Activated CD4-positive, alpha-beta memory T cell treated with anti-CD3 and anti-CD28 coated beads for 36 hours (primary cell): ENCODE measurements around the gene UCKL1. TPM values are rescaled to one million over a fixed set of nuclear protein-coding genes. Genes with fewer than 3 reads are reported as not detected.
"Not testable (repeated sequence)": the region's sequence is repeated elsewhere in the genome, so short reads cannot be mapped to it uniquely, and the experiment has no call there.

Source experiments
- CTCF ChIA-PET: fragments of 350-600 bp; sonication (Branson Sonifier 250); formaldehyde crosslinking; loops from one replicate; lab custom pipeline; 2021; ENCODE audit warnings: antibody characterized with exemption, inconsistent platforms; lab: Charles Lee
- POLR2A ChIA-PET: fragments of 350-600 bp; sonication (Branson Sonifier 250); formaldehyde crosslinking; loops from one replicate; lab custom pipeline; 2021; ENCODE audit warnings: antibody characterized with exemption; lab: Charles Lee
- DNase-seq: peaks from one replicate; pipeline ENCODE4 v3.0.0-alpha.2; 2020
- H3K27ac Mint-ChIP-seq: one replicate; pipeline ENCODE4 v1.8.0; 2021; ENCODE audit warnings: mixed read lengths
- H3K27me3 Mint-ChIP-seq: one replicate; pipeline ENCODE4 v1.8.0; 2021; ENCODE audit warnings: mixed read lengths
- H3K36me3 Mint-ChIP-seq: one replicate; pipeline ENCODE4 v1.8.0; 2021; ENCODE audit warnings: mixed read lengths
- H3K4me1 Mint-ChIP-seq: one replicate; pipeline ENCODE4 v1.8.0; 2021; ENCODE audit warnings: low read depth, mixed read lengths
- H3K4me3 Mint-ChIP-seq: one replicate; pipeline ENCODE4 v1.8.0; 2021; ENCODE audit warnings: mild to moderate bottlenecking, mixed read lengths
- H3K9me3 Mint-ChIP-seq: one replicate; pipeline ENCODE4 v1.8.0; 2021; ENCODE audit warnings: mixed read lengths
- intact Hi-C: fragments of 100-400 bp; cut with micrococcal nuclease; formaldehyde crosslinking; loops from one replicate; pipeline ENCODE4 v1.15.1; 2023
- total RNA-seq, 2 experiments: library from RNA; stranded (reverse); gene quantifications; one replicate each; pipeline ENCODE4 v1.2.3, GENCODE V29; 2021

The UCKL1 gene
- total RNA-seq, 2 experiments from 2014 or later: 26.6 to 29.6 TPM

DNA sequence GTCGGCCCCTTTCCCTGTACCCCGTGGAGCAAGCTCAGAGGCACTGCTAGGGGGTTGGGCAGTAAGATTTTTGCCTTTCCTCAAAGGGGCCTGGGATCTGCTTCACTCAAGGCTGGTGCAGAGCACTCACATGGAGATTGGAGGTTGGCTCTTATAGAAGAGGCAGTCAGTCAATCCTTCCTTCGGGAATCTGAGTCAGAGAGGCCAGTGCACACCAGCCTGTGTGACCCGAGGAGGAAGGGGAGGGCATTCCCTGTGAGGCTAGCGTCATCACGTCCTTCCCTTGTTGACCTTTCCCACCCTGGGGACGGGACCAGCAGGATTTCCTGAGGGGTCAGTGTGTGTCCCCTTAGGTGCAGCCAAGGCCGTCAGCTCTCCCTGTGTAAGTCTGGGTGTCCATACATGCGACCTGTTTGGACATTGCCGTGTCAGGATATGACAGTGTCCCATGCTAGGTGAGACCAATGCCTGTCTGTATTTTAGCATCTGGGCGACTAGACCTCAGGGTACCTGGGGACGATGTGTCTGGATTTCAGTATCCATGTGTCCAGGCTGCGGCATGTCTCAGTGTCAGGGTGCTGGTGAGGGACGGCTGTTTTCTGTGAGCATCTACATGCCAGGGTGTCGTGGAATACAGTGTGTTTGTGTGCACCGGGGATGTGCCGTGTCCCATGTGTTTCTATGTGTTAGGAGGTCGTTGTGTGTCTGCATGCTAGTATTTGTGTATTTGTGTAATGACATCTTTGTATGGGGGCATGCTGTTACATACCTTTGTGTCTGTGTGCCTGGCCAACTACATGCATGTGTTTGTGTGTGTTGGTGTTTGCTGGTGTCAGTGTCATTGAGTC, 16.3 kb upstream of the UCKL1 start:
- CTCF ChIA-PET: interaction anchor here (0.9 to 2.8 kb wide), 7 partner anchors 11 to 476 kb away, joined by 3 to 18 read pairs (median 5); partner anchors contain the start of genes PTK6 and TPD52L2
- Mint-ChIP-seq H3K27me3 (no peaks in the 10 kb centered on the region), H3K4me1 (peaks cover 34% of the 10 kb centered on the region), H3K9me3 (no peaks in the 10 kb centered on the region), H3K4me3 (no peak overlapping the region), H3K27ac (no peak overlapping the region), H3K36me3 (peaks cover 25% of the 10 kb centered on the region)
- intact Hi-C loops: loop anchor here (5.0 to 10.0 kb wide), 3 partner anchors 185 to 338 kb away; partner anchors contain the start of genes LIME1 and SLC2A4RG
- DNase-seq: no peak
- POLR2A ChIA-PET: no interaction called here

DNA sequence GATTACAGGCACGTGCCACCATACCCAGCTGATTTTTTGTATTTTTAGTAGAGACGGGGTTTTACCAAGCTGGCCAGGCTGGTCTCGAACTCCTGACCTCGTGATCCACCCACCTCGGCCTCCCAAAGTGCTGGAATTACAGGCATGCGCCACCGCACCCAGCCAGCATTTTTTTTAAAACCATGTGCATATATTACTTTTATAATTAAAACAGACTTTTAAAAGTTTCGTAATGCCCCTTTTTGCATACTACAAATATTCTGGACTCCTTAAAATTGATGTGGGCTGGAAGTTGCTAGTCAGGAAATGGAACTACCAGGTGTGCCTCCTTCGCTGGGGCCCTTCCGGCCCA, 15.7 kb upstream of the UCKL1 start:
- H3K9me3 Mint-ChIP-seq, H3K27me3 Mint-ChIP-seq, H3K4me3 Mint-ChIP-seq, DNase-seq, POLR2A ChIA-PET, H3K27ac Mint-ChIP-seq: not testable (repeated sequence)
- Mint-ChIP-seq H3K4me1 (peaks cover 28% of the 10 kb centered on the region), H3K36me3 (peaks cover 20% of the 10 kb centered on the region)
- CTCF ChIA-PET: interaction anchor here (0.7 kb wide), 1 partner anchor 90 kb away, joined by 3 read pairs; no protein-coding TSS in a partner anchor
- intact Hi-C loops: loop anchor here (5.0 to 10.0 kb wide), 3 partner anchors 185 to 337 kb away; partner anchors contain the start of genes LIME1 and SLC2A4RG

DNA sequence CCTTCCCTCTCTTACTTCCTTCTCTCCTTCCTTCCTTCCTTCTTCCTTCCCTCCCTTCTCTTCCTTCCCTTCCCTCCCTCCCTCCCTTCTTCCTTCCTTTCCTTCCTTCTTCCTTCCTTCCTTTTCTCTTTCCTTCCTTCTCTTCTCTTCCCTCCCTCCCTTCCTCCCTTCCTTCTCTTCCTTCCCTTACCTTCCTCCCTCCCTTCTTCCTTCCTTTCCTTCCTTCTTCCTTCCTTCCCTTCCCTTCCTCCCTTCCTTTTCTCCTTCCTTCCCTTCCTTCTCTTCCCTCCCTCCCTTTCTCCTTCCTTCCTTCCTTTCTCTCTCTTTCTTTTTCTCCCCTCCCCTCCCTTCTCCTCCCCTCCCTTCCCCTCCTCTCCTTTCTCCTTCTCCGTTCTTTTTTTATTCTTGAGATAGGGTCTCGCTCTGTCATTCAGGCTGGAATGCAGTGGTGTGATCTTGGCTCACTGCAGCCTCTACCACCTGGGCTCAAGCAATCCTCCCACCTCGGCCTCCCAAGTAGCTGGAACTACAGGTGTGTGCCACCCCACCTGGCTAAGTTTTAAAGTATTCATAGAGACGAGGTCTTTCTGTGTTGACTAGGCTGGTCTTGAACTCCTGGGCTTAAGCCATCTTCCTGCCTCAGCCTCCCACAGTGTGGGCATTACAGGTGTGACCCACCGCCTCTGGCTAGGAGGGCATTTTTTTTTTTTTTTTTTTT, 14.7 kb upstream of the UCKL1 start:
- Mint-ChIP-seq H3K4me1 (peaks cover 17% of the 10 kb centered on the region), H3K27ac (no peak overlapping the region), H3K27me3 (no peaks in the 10 kb centered on the region), H3K4me3 (peak overlapping the region; percentile 65), H3K36me3 (peaks cover 12% of the 10 kb centered on the region), H3K9me3 (no peaks in the 10 kb centered on the region)
- POLR2A ChIA-PET: no interaction called here
- intact Hi-C loops: loop anchor here (5.0 to 10.0 kb wide), 3 partner anchors 184 to 336 kb away; partner anchors contain the start of genes LIME1 and SLC2A4RG
- CTCF ChIA-PET: interaction anchor here (0.6 to 1.0 kb wide), 2 partner anchors 66 to 433 kb away, joined by 3 read pairs; no protein-coding TSS in a partner anchor
- no peak for DNase-seq

DNA sequence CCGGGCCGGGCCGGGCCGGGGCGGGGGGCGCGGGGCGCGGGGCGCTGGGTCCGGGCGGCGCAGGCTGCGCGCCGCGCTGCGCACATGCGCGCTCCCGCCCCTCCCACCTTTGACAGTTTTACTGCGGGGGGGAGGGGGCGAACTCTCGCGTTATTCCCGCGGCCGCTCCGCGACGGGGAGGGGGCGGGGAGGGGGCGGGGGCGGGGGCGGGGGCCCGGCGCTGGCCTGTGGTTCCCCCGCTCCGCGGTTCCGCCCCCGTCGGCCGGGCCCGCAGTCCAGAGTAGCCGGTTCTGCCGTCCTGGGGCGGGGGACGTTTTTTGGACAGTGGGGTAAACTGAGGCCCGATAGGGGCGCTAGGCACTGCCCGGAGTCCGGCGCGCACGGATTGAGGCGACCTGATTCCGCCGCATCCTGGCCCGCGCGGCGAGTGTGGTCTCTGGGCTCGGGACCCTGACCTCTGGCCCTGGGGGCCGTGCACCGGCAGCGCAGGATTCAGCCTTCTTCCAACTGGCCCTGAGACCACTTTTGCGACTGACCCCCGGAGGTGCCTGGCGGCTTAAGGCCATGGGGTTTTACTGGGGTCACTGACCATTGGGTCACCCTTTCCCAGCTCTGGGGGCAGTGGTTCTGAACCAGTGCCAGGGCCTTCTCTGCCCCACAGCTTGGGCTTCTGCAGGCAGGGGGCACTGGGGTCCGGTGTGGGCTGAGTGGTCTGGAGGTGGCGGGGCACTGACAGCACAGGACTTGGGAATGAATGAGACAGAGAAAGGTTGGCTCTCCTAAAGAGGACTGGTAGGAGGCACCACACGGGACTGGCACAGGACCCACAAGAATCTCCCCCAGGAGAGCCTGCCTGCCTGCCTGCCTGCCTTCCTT, 13.9 kb upstream of the UCKL1 start, which contains the start of gene ZNF512B:
Gene ZNF512B (minus strand): TSS at position 93 of the 876 bp plus-strand sequence. CDS start 1,980 bp downstream, outside the sequence.
- Mint-ChIP-seq H3K36me3 (peaks cover 12% of the 10 kb centered on the region), H3K9me3 (no peaks in the 10 kb centered on the region), H3K27me3 (no peaks in the 10 kb centered on the region), H3K27ac (peak within 1 kb of the TSS; percentile 78), H3K4me1 (peaks cover 17% of the 10 kb centered on the region), H3K4me3 (peak within 1 kb of the TSS; percentile 81)
- peak; percentile 67 for DNase-seq
- intact Hi-C loops: loop anchor here (5.0 to 10.0 kb wide), 3 partner anchors 183 to 335 kb away; partner anchors contain the start of genes LIME1 and SLC2A4RG
- ChIA-PET POLR2A (no interaction called here), CTCF (interaction anchor here (1.0 kb wide), 1 partner anchor 432 kb away, joined by 3 read pairs; no protein-coding TSS in a partner anchor)

DNA sequence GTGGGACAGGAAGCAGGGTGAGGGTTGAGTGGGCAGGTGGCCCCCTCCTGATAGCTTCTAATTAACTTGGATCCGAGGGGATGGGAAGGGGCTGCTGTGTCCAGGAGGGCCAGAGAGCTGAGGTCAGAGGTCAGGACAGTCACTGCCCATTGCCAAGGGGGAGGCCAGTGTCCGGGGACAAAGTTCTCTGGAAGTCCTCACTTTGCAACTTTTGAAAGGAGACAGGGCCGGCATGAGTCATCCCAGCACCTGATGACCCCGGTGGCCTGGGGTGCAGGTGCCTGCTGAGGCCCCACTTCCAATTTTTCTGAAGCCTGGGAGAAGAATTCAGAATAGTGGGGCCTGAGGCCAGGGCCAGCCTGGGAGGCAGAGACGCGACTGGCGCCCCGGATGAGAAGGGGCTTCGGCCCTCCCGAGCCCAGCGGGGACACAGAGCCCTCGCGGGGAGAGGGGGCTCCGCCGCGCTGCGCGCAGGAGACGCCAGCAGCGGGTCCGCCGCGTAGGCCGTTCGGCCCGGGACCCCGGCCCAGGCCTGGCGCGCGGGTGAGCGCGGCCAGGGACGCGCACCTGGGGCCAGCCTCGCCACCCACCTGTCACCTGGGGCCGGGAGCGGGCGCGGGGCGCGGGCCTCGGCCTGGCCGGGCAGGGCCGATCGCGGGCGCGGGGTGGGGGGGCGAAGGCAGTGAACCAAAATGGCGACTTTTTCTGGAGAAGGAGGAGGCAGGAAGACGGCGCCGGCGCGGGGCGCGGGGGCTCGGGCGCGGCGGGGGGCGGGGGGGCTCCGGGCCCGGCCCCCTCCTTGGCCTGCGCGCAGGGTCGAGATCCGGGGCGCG, 12.9 kb upstream of the UCKL1 start:
- Mint-ChIP-seq H3K4me1 (peaks cover 17% of the 10 kb centered on the region), H3K4me3 (peak overlapping the region; percentile 81), H3K27ac (peak overlapping the region; percentile 78), H3K27me3 (no peaks in the 10 kb centered on the region), H3K36me3 (peaks cover 11% of the 10 kb centered on the region), H3K9me3 (no peaks in the 10 kb centered on the region)
- POLR2A ChIA-PET: interaction anchor here (1.1 to 1.6 kb wide), 3 partner anchors 10 to 73 kb away, joined by 3 to 5 read pairs (median 3); partner anchors contain the start of gene SAMD10
- CTCF ChIA-PET: interaction anchor here (1.3 kb wide), 1 partner anchor 11 kb away, joined by 5 read pairs; the partner anchor contains the start of gene PRPF6
- intact Hi-C loops: no loop called here
- DNase-seq: peak; percentile 48

DNA sequence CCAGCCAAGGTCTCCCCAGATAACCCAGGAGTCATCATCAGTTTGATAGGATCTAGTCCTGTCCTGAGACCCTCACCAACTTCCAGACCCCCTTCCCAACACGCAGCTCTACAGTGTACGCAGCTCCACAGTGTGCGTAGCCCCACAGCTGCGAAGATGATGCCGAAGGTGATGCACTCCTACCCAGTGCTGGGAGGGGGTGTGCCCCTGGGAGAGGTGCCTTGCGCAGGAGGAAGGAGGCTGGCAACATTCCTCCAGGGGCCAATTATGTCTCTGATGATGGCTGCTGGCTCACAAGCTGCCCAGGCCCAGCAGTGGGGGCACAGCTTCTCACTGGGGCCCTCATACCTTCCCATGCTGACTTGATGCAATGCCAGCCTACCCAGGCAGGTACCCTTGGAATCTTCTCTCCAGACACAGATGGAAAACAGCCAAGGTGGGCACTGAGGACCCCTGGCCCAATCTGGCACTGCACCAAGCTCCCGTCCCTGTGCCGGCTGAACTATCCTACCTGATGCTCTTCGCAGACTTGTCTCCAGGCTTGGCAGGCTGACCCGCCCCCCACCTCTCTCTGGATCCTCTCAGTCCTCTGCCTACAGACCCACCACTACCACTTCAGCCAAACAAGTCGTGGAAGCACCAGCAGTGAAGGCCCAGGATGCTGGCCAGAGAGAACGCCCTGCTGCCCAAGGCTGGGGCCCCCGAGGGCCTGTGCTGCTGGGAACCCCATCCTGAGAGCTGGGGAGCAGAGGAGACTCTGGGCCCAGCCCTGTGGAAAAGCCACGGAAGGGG, 12.1 kb upstream of the UCKL1 start:
- POLR2A ChIA-PET: interaction anchor here (1.1 to 1.6 kb wide), 3 partner anchors 9 to 72 kb away, joined by 3 to 5 read pairs (median 3); partner anchors contain the start of gene SAMD10
- Mint-ChIP-seq H3K4me3 (peak overlapping the region; percentile 81), H3K27ac (peak overlapping the region; percentile 78), H3K36me3 (peaks cover 10% of the 10 kb centered on the region), H3K4me1 (peaks cover 11% of the 10 kb centered on the region), H3K27me3 (no peaks in the 10 kb centered on the region), H3K9me3 (no peaks in the 10 kb centered on the region)
- intact Hi-C loops: no loop called here
- peak; percentile 7 for DNase-seq
- CTCF ChIA-PET: interaction anchor here (1.2 to 1.3 kb wide), 2 partner anchors 12 to 70 kb away, joined by 3 to 5 read pairs; partner anchors contain the start of gene PRPF6

DNA sequence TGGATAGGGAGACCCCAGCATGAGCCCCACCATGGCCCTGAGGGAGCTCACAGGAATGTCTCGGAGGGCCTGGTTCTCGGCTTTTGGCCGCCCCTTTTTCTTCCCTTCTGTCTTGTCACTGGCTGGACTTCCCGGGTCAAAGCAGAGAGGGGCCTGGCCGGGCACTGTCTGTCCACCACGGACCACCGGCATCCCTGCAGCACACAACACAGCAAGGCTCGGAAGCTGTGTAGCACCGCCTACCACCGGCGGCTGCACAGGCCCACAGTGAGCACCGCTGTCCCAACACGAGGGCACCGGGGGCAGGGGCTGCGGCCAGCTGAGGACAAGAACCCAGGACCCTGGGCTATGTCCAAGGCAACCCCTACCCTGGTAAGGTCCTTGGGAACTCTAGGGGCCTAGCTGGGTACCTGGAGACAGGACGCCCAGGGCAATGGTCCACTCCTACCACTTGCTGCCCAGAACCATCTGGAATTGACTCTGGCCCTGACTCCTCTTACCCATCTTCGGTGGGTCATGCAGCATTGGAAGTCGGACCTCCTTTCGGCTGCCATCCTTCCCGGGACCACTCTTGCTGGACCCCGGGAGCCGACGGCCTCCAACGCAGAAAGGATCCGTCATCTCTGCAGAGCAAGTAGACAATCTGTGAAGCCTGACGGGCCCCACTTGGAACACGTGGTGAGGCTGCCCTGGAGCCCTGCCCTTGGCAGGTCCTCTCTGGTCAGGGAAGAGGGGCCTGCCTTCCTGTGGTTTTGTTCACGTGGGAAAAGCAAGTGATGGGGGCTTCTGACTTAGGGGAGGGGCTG, 11.3 kb upstream of the UCKL1 start:
- Mint-ChIP-seq H3K4me3 (no peak overlapping the region), H3K27me3 (no peaks in the 10 kb centered on the region), H3K4me1 (peaks cover 10% of the 10 kb centered on the region), H3K36me3 (peaks cover 10% of the 10 kb centered on the region), H3K27ac (no peak overlapping the region), H3K9me3 (no peaks in the 10 kb centered on the region)
- ChIA-PET CTCF (interaction anchor here (1.2 to 1.3 kb wide), 2 partner anchors 13 to 71 kb away, joined by 3 to 5 read pairs; partner anchors contain the start of gene PRPF6), POLR2A (interaction anchor here (1.5 to 1.6 kb wide), 2 partner anchors 9 to 72 kb away, joined by 3 to 5 read pairs; no protein-coding TSS in a partner anchor)
- DNase-seq: peak; percentile 7
- intact Hi-C loops: no loop called here

DNA sequence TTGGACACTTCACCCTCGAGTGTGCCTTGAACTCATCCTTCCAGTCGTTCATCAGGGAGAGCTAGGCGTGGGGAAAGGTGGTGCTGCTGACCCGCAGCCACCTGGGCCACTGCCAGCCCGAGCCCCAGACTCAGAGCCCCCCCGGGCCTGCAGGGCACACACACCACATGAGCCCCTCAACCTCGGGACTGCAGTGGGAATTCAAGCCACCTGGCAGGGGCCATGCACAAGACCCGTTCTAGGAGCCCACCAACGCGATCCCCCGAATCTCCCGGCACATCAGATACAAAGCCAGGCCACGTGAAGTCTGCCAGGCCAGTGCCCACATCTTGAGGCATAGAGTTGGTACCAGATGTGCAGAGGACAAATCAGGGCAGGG, 10.7 kb upstream of the UCKL1 start:
- Mint-ChIP-seq H3K27me3 (no peaks in the 10 kb centered on the region), H3K4me1 (peaks cover 10% of the 10 kb centered on the region), H3K4me3 (no peak overlapping the region), H3K27ac (no peak overlapping the region), H3K9me3 (no peaks in the 10 kb centered on the region), H3K36me3 (peaks cover 13% of the 10 kb centered on the region)
- DNase-seq: no peak
- CTCF ChIA-PET: no interaction called here
- POLR2A ChIA-PET: no interaction called here
- intact Hi-C loops: no loop called here

DNA sequence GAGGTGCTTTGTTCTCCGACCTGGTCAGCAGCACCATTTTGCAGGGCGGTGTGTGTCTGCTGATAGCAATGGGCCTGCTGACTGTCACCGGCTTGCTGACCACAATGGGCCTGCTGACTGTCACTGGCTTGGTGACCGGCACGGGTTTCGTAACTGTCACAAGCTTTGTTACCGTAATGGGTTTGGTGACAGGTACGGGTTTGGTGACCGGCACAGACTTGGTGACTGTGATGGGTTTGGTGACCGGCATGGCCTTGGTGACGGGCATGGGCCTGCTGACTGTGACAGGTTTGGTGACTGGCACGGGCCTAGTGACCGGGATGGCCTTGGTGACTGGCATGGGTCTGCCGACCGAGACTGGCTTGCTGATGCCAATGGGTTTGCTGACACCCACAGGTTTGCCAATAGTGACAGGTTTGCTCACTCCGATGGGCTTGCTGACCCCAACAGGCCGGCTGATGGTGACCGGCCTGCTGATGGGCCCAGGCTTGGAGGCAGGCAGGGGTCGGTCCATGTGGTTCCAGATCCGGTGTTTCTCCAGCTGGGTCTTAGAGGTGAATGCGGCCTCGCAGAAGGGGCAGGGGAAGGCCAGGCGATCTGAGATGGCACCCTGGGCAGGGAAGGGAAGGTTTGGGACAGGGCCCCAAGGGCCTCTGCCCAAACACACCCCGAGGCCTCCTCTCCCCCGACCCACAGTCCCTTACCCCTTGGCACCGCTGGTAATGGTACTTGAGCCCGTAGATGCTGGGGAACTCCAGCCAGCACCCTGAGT, 10.1 kb upstream of the UCKL1 start:
- intact Hi-C loops: no loop called here
- peak; percentile 7 for DNase-seq
- Mint-ChIP-seq H3K27me3 (no peaks in the 10 kb centered on the region), H3K9me3 (no peaks in the 10 kb centered on the region), H3K36me3 (peaks cover 17% of the 10 kb centered on the region), H3K27ac (no peak overlapping the region), H3K4me3 (no peak overlapping the region), H3K4me1 (peaks cover 10% of the 10 kb centered on the region)
- POLR2A ChIA-PET: no interaction called here
- CTCF ChIA-PET: no interaction called here
